Measurements from ENCODE around the gene POLD1.
A peak's percentile ranks its signal among the peaks of the same experiment; 100 is the strongest.

The POLD1 gene

GRCh38 chr19:50423279-50424113 lies 39.3 kb downstream of the POLD1 start:
- peaks cover 24% of the 10 kb centered on the region for H3K4me1 Mint-ChIP-seq (ENCODE audit: low read depth)
- peak overlapping the region; percentile 54 for H3K27ac Mint-ChIP-seq

GRCh38 chr19:50425581-50425980 lies 41.4 kb downstream of the POLD1 start:
- Mint-ChIP-seq H3K9me3 (no peaks in the 10 kb centered on the region), H3K27me3 (peaks cover 4% of the 10 kb centered on the region), H3K27ac (no peak overlapping the region), H3K4me1 (ENCODE audit: low read depth) (peaks cover 27% of the 10 kb centered on the region), H3K4me3 (no peak overlapping the region), H3K36me3 (ENCODE audit: low read depth) (no peaks in the 10 kb centered on the region)
- intact Hi-C loops (cut with micrococcal nuclease): no loop called here

More at GRCh38 chr19:50423279-50424113, 39.3 kb downstream of the POLD1 start:
- intact Hi-C loops (cut with micrococcal nuclease): no loop called here
- Mint-ChIP-seq H3K36me3 (ENCODE audit: low read depth) (peaks cover 4% of the 10 kb centered on the region), H3K9me3 (no peaks in the 10 kb centered on the region), H3K4me3 (no peak overlapping the region), H3K27me3 (peaks cover 24% of the 10 kb centered on the region)

- Mint-ChIP-seq H3K4me3 (peak overlapping the region; percentile 64), H3K4me1 (ENCODE audit: low read depth) (peaks cover 40% of the 10 kb centered on the region), H3K9me3 (no peaks in the 10 kb centered on the region), H3K27me3 (peaks cover 1% of the 10 kb centered on the region), H3K36me3 (ENCODE audit: low read depth) (peaks cover 6% of the 10 kb centered on the region), H3K27ac (peak overlapping the region; percentile 99)
- intact Hi-C loops (cut with micrococcal nuclease): no loop called here
These were observed 43.3 kb downstream of the POLD1 start for GRCh38 chr19:50427318-50427925.

GRCh38 chr19:50427997-50428425 lies 43.9 kb downstream of the POLD1 start:
- H3K27me3 Mint-ChIP-seq: peaks cover 7% of the 10 kb centered on the region
- no peaks in the 10 kb centered on the region for H3K9me3 Mint-ChIP-seq
- intact Hi-C loops (cut with micrococcal nuclease): no loop called here
- peak overlapping the region; percentile 64 for H3K4me3 Mint-ChIP-seq
- peaks cover 46% of the 10 kb centered on the region for H3K4me1 Mint-ChIP-seq (ENCODE audit: low read depth)
- peaks cover 6% of the 10 kb centered on the region for H3K36me3 Mint-ChIP-seq (ENCODE audit: low read depth)
- peak overlapping the region; percentile 99 for H3K27ac Mint-ChIP-seq

- H3K4me3 Mint-ChIP-seq: peak overlapping the region; percentile 64
- intact Hi-C loops (cut with micrococcal nuclease): no loop called here
- H3K27ac Mint-ChIP-seq: peak overlapping the region; percentile 99
- H3K27me3 Mint-ChIP-seq: peaks cover 16% of the 10 kb centered on the region
- H3K36me3 Mint-ChIP-seq (ENCODE audit: low read depth): peaks cover 6% of the 10 kb centered on the region
- H3K4me1 Mint-ChIP-seq (ENCODE audit: low read depth): peaks cover 49% of the 10 kb centered on the region
- no peaks in the 10 kb centered on the region for H3K9me3 Mint-ChIP-seq
These were observed 44.8 kb downstream of the POLD1 start for GRCh38 chr19:50428772-50429463.

GRCh38 chr19:50430888-50431342 lies 46.8 kb downstream of the POLD1 start:
- Mint-ChIP-seq H3K27me3 (peaks cover 23% of the 10 kb centered on the region), H3K36me3 (ENCODE audit: low read depth) (peaks cover 6% of the 10 kb centered on the region), H3K4me1 (ENCODE audit: low read depth) (peaks cover 56% of the 10 kb centered on the region), H3K9me3 (no peaks in the 10 kb centered on the region), H3K27ac (peak overlapping the region; percentile 99), H3K4me3 (peak overlapping the region; percentile 80)
- intact Hi-C loops (cut with micrococcal nuclease): loop anchor here (1.0 kb wide), 2 partner anchors 16 to 47 kb away; partner anchors contain the start of gene POLD1

GRCh38 chr19:50431343-50432220 lies 47.4 kb downstream of the POLD1 start:
- H3K36me3 Mint-ChIP-seq (ENCODE audit: low read depth): peaks cover 6% of the 10 kb centered on the region

GRCh38 chr19:50432221-50433028 lies 48.3 kb downstream of the POLD1 start, which contains the start of gene MYBPC2:
Gene MYBPC2 (plus strand): TSS chr19:50432892. CDS start chr19:50432954, 62 bp downstream.
- Mint-ChIP-seq H3K4me1 (ENCODE audit: low read depth) (peaks cover 59% of the 10 kb centered on the region), H3K4me3 (peak within 1 kb of the TSS; percentile 80), H3K9me3 (no peaks in the 10 kb centered on the region), H3K36me3 (ENCODE audit: low read depth) (peaks cover 6% of the 10 kb centered on the region), H3K27me3 (peaks cover 35% of the 10 kb centered on the region), H3K27ac (peak within 1 kb of the TSS; percentile 99)
- intact Hi-C loops (cut with micrococcal nuclease): no loop called here

More at GRCh38 chr19:50431343-50432220, 47.4 kb downstream of the POLD1 start:
- H3K4me1 Mint-ChIP-seq (ENCODE audit: low read depth): peaks cover 59% of the 10 kb centered on the region
- peaks cover 29% of the 10 kb centered on the region for H3K27me3 Mint-ChIP-seq
- H3K4me3 Mint-ChIP-seq: peak overlapping the region; percentile 80
- intact Hi-C loops (cut with micrococcal nuclease): loop anchor here (1.0 kb wide), 2 partner anchors 16 to 47 kb away; partner anchors contain the start of gene POLD1
- H3K27ac Mint-ChIP-seq: peak overlapping the region; percentile 99
- H3K9me3 Mint-ChIP-seq: no peaks in the 10 kb centered on the region

GRCh38 chr19:50433201-50434180 lies 49.3 kb downstream of the POLD1 start:
- Mint-ChIP-seq H3K27me3 (peaks cover 41% of the 10 kb centered on the region), H3K9me3 (no peaks in the 10 kb centered on the region), H3K36me3 (ENCODE audit: low read depth) (peaks cover 6% of the 10 kb centered on the region), H3K27ac (peak overlapping the region; percentile 99), H3K4me3 (peak overlapping the region; percentile 57), H3K4me1 (ENCODE audit: low read depth) (peaks cover 53% of the 10 kb centered on the region)
- intact Hi-C loops (cut with micrococcal nuclease): no loop called here

- intact Hi-C loops (cut with micrococcal nuclease): no loop called here
- no peak overlapping the region for H3K4me3 Mint-ChIP-seq
- H3K27me3 Mint-ChIP-seq: peaks cover 47% of the 10 kb centered on the region
- H3K9me3 Mint-ChIP-seq: no peaks in the 10 kb centered on the region
- no peak overlapping the region for H3K27ac Mint-ChIP-seq
- H3K36me3 Mint-ChIP-seq (ENCODE audit: low read depth): peaks cover 6% of the 10 kb centered on the region
- H3K4me1 Mint-ChIP-seq (ENCODE audit: low read depth): peaks cover 43% of the 10 kb centered on the region
These were observed 50.4 kb downstream of the POLD1 start for GRCh38 chr19:50434525-50434924.

GRCh38 chr19:50435221-50435620 lies 51.1 kb downstream of the POLD1 start:
- Mint-ChIP-seq H3K9me3 (no peaks in the 10 kb centered on the region), H3K4me3 (no peak overlapping the region), H3K36me3 (ENCODE audit: low read depth) (peaks cover 6% of the 10 kb centered on the region), H3K4me1 (ENCODE audit: low read depth) (peaks cover 36% of the 10 kb centered on the region), H3K27me3 (peaks cover 51% of the 10 kb centered on the region), H3K27ac (no peak overlapping the region)
- intact Hi-C loops (cut with micrococcal nuclease): no loop called here

Measured in dendritic cell treated with granulocyte-macrophage colony-stimulating factor and Interleukin-4, amounts not matched to agents 40 ng/mL and 50 ng/mL, for 4 days (primary cell).